Mesendoderm (in vitro differentiated cells): ENCODE data around the gene MAPK10.

Experiments used
- DNase-seq: peaks from one replicate; pipeline ENCODE4 v3.0.0; 2013
- H2AK5ac ChIP-seq: 2 replicates; pipeline ENCODE4 v1.6.1; 2013; ENCODE audit warnings: low read length, inconsistent platforms
- H2BK120ac ChIP-seq: 2 replicates; pipeline ENCODE4 v1.6.1; 2013; ENCODE audit warnings: low read depth, mild to moderate bottlenecking, low read length, moderate library complexity, mixed read lengths
- H2BK15ac ChIP-seq: replicated peaks from 2 replicates; pipeline ENCODE4 v1.6.1; 2013; ENCODE audit warnings: low read depth, mild to moderate bottlenecking, moderate library complexity
- H2BK5ac ChIP-seq: 2 replicates; pipeline ENCODE4 v1.6.1; 2013; ENCODE audit warnings: low read length, inconsistent platforms
- H3K18ac ChIP-seq: 2 replicates; pipeline ENCODE4 v1.6.1; 2013; ENCODE audit warnings: mild to moderate bottlenecking, low read length, mixed read lengths
- H3K23ac ChIP-seq: one replicate; pipeline ENCODE4 v1.6.1; 2013; ENCODE audit warnings: low read length
- H3K27ac ChIP-seq: 2 replicates; pipeline ENCODE4 v1.5.1; 2013; ENCODE audit warnings: low read depth, mild to moderate bottlenecking, inconsistent platforms, low read length, moderate library complexity
- H3K27me3 ChIP-seq: 2 replicates; pipeline ENCODE4 v1.6.1; 2013; ENCODE audit warnings: low read length, control low read depth, mild to moderate bottlenecking, inconsistent platforms; ENCODE audit not compliant: insufficient read depth, poor library complexity
- H3K36me3 ChIP-seq: 2 replicates; pipeline ENCODE4 v1.6.1; 2013; ENCODE audit warnings: low read length, inconsistent platforms; ENCODE audit not compliant: control insufficient read depth, insufficient read depth
- H3K4ac ChIP-seq: one replicate; pipeline ENCODE4 v1.6.1; 2013; ENCODE audit warnings: low read depth, mild to moderate bottlenecking, low read length, moderate library complexity
- H3K4me1 ChIP-seq: 2 replicates; pipeline ENCODE4 v1.6.1; 2013; ENCODE audit warnings: low read depth, low read length, inconsistent platforms; ENCODE audit not compliant: control insufficient read depth
- H3K4me2 ChIP-seq: 2 replicates; pipeline ENCODE4 v1.6.1; 2013; ENCODE audit warnings: low read length
- H3K4me3 ChIP-seq: 2 replicates; pipeline ENCODE4 v1.5.1; 2013; ENCODE audit warnings: mild to moderate bottlenecking, low read length
- H3K56ac ChIP-seq: one replicate; pipeline ENCODE4 v1.6.1; 2013; ENCODE audit warnings: low read length
- H3K79me1 ChIP-seq: 2 replicates; pipeline ENCODE4 v1.6.1; 2013; ENCODE audit warnings: low read length, inconsistent platforms
- H3K79me2 ChIP-seq: 2 replicates; pipeline ENCODE4 v1.6.1; 2013; ENCODE audit warnings: mild to moderate bottlenecking, low read length; ENCODE audit not compliant: control insufficient read depth, insufficient read depth
- H3K9ac ChIP-seq: 2 replicates; pipeline ENCODE4 v1.6.1; 2013; ENCODE audit warnings: low read length, inconsistent platforms
- H4K5ac ChIP-seq: one replicate; pipeline ENCODE4 v1.6.1; 2013; ENCODE audit warnings: low read length
- H4K8ac ChIP-seq: one replicate; pipeline ENCODE4 v1.6.1; 2013; ENCODE audit warnings: low read depth, mild to moderate bottlenecking, control low read depth, low read length, moderate library complexity
- WGBS: extraction: QIAGEN DNeasy Blood & Tissue Kit; methylation state at CpG from one replicate; pipeline ENCODE4 v1.1.7; 2013; ENCODE audit warnings: low lambda C conversion rate, missing lambda C conversion rate; ENCODE audit not compliant: insufficient coverage; ENCODE audit errors: extremely low coverage; 5-methylcytosine and 5-hydroxymethylcytosine counted together

Gene MAPK10

GRCh38 chr4:86376850-86377249 is 17.0 kb upstream of the MAPK10 start:
- no peak overlapping the region for H3K4ac ChIP-seq
- no peak overlapping the region for H3K56ac ChIP-seq
- no peaks in the 10 kb centered on the region for H3K36me3 ChIP-seq
- H4K5ac ChIP-seq = no peak overlapping the region
- H3K9ac ChIP-seq = no peak overlapping the region
- H2BK5ac ChIP-seq = no peak overlapping the region
- no peaks in the 10 kb centered on the region for H3K27me3 ChIP-seq
- H4K8ac ChIP-seq = peak overlapping the region; percentile 94
- no peak overlapping the region for H2AK5ac ChIP-seq
- no peak overlapping the region for H3K4me2 ChIP-seq
- no peak overlapping the region for H3K27ac ChIP-seq
- no CpG with 5 or more reads among the region's 1 CpG for WGBS
- no peak overlapping the region for H2BK120ac ChIP-seq
- peak overlapping the region; percentile 21 for H3K18ac ChIP-seq
- H2BK15ac ChIP-seq = no peak overlapping the region
- no peaks in the 10 kb centered on the region for H3K79me1 ChIP-seq
- H3K4me1 ChIP-seq = no peaks in the 10 kb centered on the region
- no peak overlapping the region for H3K23ac ChIP-seq
- DNase-seq = peak; percentile 42
- no peak overlapping the region for H3K4me3 ChIP-seq
- no peaks in the 10 kb centered on the region for H3K79me2 ChIP-seq

GRCh38 chr4:86368433-86368832 is 8.6 kb upstream of the MAPK10 start:
- Histone ChIP-seq H3K27me3 (no peaks in the 10 kb centered on the region), H3K4ac (no peak overlapping the region), H3K79me1 (no peaks in the 10 kb centered on the region), H2BK120ac (no peak overlapping the region), H3K27ac (no peak overlapping the region), H3K79me2 (no peaks in the 10 kb centered on the region), H3K56ac (no peak overlapping the region), H3K4me2 (no peak overlapping the region), H4K5ac (no peak overlapping the region), H2BK15ac (no peak overlapping the region), H3K18ac (no peak overlapping the region), H3K23ac (no peak overlapping the region), H3K36me3 (no peaks in the 10 kb centered on the region), H2AK5ac (no peak overlapping the region), H3K9ac (no peak overlapping the region), H3K4me1 (no peaks in the 10 kb centered on the region), H3K4me3 (no peak overlapping the region), H4K8ac (no peak overlapping the region), H2BK5ac (no peak overlapping the region)
- DNase-seq = no peak
- WGBS = no CpG with 5 or more reads among the region's 4 CpGs

- Histone ChIP-seq H3K18ac (no peak overlapping the region), H4K8ac (no peak overlapping the region), H3K79me2 (no peaks in the 10 kb centered on the region), H2BK15ac (no peak overlapping the region), H3K23ac (no peak overlapping the region), H2AK5ac (no peak overlapping the region), H3K9ac (no peak overlapping the region), H3K4ac (no peak overlapping the region), H3K4me2 (no peak overlapping the region), H3K27me3 (no peaks in the 10 kb centered on the region), H3K27ac (no peak overlapping the region), H3K56ac (no peak overlapping the region), H3K79me1 (no peaks in the 10 kb centered on the region), H3K36me3 (no peaks in the 10 kb centered on the region), H2BK120ac (no peak overlapping the region), H3K4me3 (no peak overlapping the region), H2BK5ac (no peak overlapping the region), H4K5ac (no peak overlapping the region), H3K4me1 (no peaks in the 10 kb centered on the region)
- WGBS = no CpG with 5 or more reads among the region's 1 CpG
- DNase-seq = no peak
These were observed 7.7 kb upstream of the MAPK10 start for GRCh38 chr4:86367577-86367976.

DNA sequence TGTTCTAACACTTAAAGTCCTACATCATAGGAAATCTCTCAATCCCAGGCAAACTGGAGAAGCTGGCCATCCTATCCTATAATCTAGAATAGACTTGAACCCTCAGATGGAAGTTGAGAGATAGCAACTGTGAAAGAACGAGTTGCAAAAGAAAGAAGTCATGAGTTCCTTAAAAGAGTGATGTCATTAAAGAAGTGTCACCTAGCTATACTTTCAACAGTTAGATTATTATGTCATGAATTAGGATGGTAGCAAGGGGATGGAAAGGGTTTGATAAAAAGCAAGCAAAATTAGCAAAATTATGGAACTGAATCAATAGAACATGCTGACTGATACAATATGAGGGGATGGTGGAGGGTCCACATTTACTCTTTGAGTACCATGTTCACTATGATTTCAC is 7.1 kb upstream of the MAPK10 start:
- no peak for DNase-seq
- Histone ChIP-seq H2AK5ac (no peak overlapping the region), H3K27me3 (no peaks in the 10 kb centered on the region), H3K4ac (no peak overlapping the region), H3K27ac (no peak overlapping the region), H3K79me2 (no peaks in the 10 kb centered on the region), H3K9ac (no peak overlapping the region), H2BK120ac (no peak overlapping the region), H2BK15ac (no peak overlapping the region), H3K79me1 (no peaks in the 10 kb centered on the region), H4K5ac (no peak overlapping the region), H3K4me3 (no peak overlapping the region), H3K18ac (no peak overlapping the region), H3K36me3 (no peaks in the 10 kb centered on the region), H4K8ac (no peak overlapping the region), H3K4me1 (no peaks in the 10 kb centered on the region), H3K23ac (no peak overlapping the region), H2BK5ac (no peak overlapping the region), H3K4me2 (no peak overlapping the region), H3K56ac (no peak overlapping the region)
- WGBS = no CpG with 5 or more reads among the region's 1 CpG

DNA sequence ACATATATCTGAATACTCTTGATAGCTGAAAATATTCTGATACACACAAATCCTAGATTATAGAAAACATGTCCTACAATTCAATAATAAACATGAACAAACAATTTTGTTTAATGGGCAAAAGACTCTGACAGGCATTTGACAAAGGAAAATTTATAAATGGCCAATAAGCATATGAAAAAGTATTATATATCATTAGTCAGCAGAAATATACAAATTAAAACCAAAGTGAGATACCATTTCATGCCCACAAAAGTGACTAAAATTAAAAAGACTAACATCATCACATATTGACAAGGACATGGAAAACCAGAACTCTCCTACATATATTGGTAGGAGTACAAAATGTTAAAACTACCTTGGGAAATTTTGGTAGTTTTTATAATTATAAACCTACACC is 2.7 kb upstream of the MAPK10 start:
- no peak overlapping the region for H3K18ac ChIP-seq
- H2AK5ac ChIP-seq = no peak overlapping the region
- H3K56ac ChIP-seq = no peak overlapping the region
- H3K27me3 ChIP-seq = no peaks in the 10 kb centered on the region
- no peak overlapping the region for H4K5ac ChIP-seq
- no peaks in the 10 kb centered on the region for H3K79me1 ChIP-seq
- no peaks in the 10 kb centered on the region for H3K79me2 ChIP-seq
- H2BK120ac ChIP-seq = no peak overlapping the region
- peaks cover 3% of the 10 kb centered on the region for H3K4me1 ChIP-seq
- H3K4me2 ChIP-seq = no peak overlapping the region
- H2BK5ac ChIP-seq = no peak overlapping the region
- no peaks in the 10 kb centered on the region for H3K36me3 ChIP-seq
- no peak overlapping the region for H2BK15ac ChIP-seq
- no peak overlapping the region for H3K27ac ChIP-seq
- DNase-seq = no peak
- H3K4ac ChIP-seq = no peak overlapping the region
- no peak overlapping the region for H4K8ac ChIP-seq
- H3K4me3 ChIP-seq = no peak overlapping the region
- no peak overlapping the region for H3K23ac ChIP-seq
- H3K9ac ChIP-seq = no peak overlapping the region

DNA sequence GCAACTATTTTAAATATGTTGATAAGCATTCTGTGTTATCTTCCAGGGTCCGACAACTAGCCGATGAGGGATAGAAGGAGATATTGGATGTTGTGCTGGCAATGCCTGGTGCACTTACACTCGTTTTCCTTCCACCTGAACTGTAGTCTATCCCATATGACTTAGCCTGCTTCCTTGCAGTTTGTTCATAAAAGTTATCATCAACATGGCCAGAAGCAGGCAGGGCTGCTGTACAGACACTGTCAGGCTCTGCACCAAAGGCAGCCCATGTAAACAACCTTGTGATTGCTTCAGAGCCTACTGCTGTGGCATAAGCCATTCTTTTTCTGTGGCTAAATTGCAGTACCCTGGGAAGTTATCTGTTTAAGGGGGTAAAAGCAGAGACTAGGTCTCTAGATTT is 1.6 kb downstream of the MAPK10 start:
- no peak overlapping the region for H2BK15ac ChIP-seq
- no peak overlapping the region for H3K23ac ChIP-seq
- H3K27ac ChIP-seq = peak overlapping the region; percentile 4
- H3K18ac ChIP-seq = no peak overlapping the region
- H3K4me2 ChIP-seq = no peak overlapping the region
- H2AK5ac ChIP-seq = no peak overlapping the region
- no peak overlapping the region for H3K4ac ChIP-seq
- H3K79me2 ChIP-seq = no peaks in the 10 kb centered on the region
- no peak overlapping the region for H3K4me3 ChIP-seq
- peak; percentile 33 for DNase-seq
- no peak overlapping the region for H2BK5ac ChIP-seq
- H4K5ac ChIP-seq = no peak overlapping the region
- peaks cover 3% of the 10 kb centered on the region for H3K4me1 ChIP-seq
- no peak overlapping the region for H4K8ac ChIP-seq
- no peak overlapping the region for H2BK120ac ChIP-seq
- H3K79me1 ChIP-seq = no peaks in the 10 kb centered on the region
- H3K27me3 ChIP-seq = no peaks in the 10 kb centered on the region
- H3K36me3 ChIP-seq = no peaks in the 10 kb centered on the region
- WGBS = no CpG with 5 or more reads among the region's 3 CpGs
- peak overlapping the region; percentile 49 for H3K56ac ChIP-seq
- peak overlapping the region; percentile 2 for H3K9ac ChIP-seq
